Measurements from ENCODE around the gene MSMP. TPM values are rescaled to one million over a fixed set of nuclear protein-coding genes. Genes with fewer than 3 reads are reported as not detected.

MSMP gene
- total RNA-seq, 1 donor from 2014 or later: not detected

DNA sequence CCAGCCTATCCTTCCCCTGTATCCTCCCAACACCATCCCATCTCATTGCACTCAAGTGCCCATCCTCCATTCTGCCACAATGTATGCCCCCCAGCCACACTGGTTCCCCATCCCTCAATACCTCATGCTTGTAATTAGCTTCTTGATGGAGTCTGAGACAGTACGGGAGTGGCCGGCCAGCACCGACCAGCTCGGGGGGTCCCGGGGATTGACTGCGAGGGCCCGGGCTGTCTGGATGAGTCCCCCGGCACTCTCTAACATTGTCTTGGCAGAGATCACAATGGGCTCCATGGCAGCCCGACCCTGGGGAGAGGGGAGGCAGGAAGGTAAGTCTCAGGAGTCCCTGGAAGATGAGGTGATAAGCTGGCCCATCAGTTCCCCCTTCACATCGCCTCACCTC is 47.1 kb downstream of the MSMP start:
- Mint-ChIP-seq H3K9me3 (no peaks in the 10 kb centered on the region), H3K4me1 (no peaks in the 10 kb centered on the region), H3K4me3 (no peak overlapping the region), H3K36me3 (ENCODE audit: low read depth) (peaks cover 37% of the 10 kb centered on the region), H3K27ac (ENCODE audit: unreplicated experiment) (no peak overlapping the region), H3K27me3 (ENCODE audit: low read depth) (no peaks in the 10 kb centered on the region)
- TF ChIP-seq, protein P1, sequence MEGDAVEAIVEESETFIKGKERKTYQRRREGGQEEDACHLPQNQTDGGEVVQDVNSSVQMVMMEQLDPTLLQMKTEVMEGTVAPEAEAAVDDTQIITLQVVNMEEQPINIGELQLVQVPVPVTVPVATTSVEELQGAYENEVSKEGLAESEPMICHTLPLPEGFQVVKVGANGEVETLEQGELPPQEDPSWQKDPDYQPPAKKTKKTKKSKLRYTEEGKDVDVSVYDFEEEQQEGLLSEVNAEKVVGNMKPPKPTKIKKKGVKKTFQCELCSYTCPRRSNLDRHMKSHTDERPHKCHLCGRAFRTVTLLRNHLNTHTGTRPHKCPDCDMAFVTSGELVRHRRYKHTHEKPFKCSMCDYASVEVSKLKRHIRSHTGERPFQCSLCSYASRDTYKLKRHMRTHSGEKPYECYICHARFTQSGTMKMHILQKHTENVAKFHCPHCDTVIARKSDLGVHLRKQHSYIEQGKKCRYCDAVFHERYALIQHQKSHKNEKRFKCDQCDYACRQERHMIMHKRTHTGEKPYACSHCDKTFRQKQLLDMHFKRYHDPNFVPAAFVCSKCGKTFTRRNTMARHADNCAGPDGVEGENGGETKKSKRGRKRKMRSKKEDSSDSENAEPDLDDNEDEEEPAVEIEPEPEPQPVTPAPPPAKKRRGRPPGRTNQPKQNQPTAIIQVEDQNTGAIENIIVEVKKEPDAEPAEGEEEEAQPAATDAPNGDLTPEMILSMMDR (conservative IDR thresholded peaks at IDR 0.05): no peak
- DNase-seq (ENCODE audit: low read depth, low spot score): no peak

DNA sequence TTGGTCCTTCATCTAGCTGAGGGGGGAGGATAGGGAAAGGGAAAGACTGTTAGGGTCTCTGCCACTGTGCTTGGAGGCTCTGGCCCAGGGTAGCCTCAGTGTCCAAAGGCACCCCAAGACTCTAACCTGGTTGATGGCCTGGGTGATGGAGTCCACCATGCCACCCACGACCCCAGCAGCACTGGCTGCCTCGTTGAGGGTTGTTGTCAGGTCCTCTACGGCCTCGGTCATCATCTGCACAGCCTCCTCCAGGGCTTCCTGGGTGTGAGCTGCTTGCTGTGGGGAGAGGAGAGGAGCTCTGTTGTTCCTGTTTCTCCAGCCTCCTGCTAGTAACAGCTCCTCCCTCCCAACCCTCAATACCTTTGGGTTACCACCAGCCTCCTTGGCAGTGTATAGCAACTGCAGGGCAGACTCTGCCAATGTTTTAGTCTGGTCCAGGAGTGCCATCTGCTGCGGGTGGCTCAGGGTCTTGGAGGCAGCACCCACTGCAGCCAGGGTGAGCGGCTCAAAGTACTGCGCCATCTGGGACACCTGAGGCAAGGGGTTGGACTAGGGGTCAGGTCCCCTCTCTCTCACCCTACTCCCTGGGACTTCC is 48.1 kb downstream of the MSMP start:
- no peak overlapping the region for H3K27ac Mint-ChIP-seq (ENCODE audit: unreplicated experiment)
- no peak for DNase-seq (ENCODE audit: low read depth, low spot score)
- no peaks in the 10 kb centered on the region for H3K4me1 Mint-ChIP-seq
- H3K36me3 Mint-ChIP-seq (ENCODE audit: low read depth): peaks cover 32% of the 10 kb centered on the region
- H3K27me3 Mint-ChIP-seq (ENCODE audit: low read depth): no peaks in the 10 kb centered on the region
- H3K4me3 Mint-ChIP-seq: no peak overlapping the region
- no peaks in the 10 kb centered on the region for H3K9me3 Mint-ChIP-seq
- TF ChIP-seq, protein P1 (conservative IDR thresholded peaks at IDR 0.05): no peak

DNA sequence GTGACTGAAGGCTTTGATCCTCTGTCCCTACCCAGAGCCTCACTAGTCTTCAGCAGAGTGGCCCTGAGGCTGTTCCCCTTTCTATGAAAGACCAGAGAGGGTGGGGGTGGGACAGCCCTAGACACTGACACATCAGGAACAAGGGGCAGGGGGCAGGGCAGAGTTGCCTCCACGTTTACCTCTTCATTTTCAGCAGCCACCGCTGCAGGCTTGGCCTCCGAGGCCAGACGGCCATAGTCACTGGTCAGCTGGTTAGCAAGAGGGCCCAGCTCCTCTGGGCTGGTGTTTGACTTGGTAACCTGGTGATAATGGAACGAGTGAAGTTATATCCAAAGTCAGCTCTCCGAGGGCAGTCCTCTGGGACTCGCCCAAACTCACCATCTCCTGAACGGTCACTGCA is 48.7 kb downstream of the MSMP start:
- no peaks in the 10 kb centered on the region for H3K9me3 Mint-ChIP-seq
- no peak overlapping the region for H3K4me3 Mint-ChIP-seq
- no peaks in the 10 kb centered on the region for H3K27me3 Mint-ChIP-seq (ENCODE audit: low read depth)
- H3K27ac Mint-ChIP-seq (ENCODE audit: unreplicated experiment): no peak overlapping the region
- H3K36me3 Mint-ChIP-seq (ENCODE audit: low read depth): peaks cover 27% of the 10 kb centered on the region
- no peak for DNase-seq (ENCODE audit: low read depth, low spot score)
- no peaks in the 10 kb centered on the region for H3K4me1 Mint-ChIP-seq
- TF ChIP-seq, protein P1 (conservative IDR thresholded peaks at IDR 0.05): no peak

DNA sequence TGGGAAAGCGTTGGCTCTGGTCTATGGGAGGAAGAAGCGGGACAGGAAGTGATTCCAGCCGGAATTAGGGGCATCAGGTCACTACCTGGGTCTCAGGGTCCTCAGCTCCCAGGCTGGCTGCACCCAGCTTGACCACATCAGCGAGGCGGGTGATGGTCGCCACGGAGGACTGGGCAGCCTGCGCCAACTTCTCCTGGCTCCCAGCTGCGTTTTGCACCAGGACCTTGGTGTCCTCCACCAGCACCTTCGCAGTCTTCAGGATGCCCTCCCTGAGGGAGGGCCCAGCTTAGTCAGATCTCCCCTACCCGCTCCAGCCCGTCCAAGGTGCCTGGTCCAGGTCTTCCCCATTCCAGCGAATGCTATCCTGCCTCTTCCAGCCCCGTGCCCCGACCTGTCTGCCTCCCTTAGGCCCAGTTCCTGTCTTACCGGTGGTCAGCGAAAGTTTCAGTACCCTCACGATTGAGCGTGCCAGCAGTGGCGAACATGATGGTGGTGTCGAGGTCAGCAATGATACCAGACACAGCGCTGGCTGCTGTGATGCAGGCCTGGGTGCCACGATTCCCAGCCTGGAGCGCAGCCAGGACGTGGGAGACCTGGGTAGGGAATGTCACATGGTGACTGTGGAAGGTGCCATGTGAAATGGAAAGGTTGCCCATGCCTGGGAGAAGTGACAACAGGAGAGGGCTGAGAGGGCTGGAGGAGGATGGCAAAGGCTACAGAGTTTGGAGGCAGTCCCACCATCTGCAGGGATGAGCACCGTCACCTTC is 50.0 kb downstream of the MSMP start:
- DNase-seq (ENCODE audit: low read depth, low spot score): no peak
- Mint-ChIP-seq H3K9me3 (no peaks in the 10 kb centered on the region), H3K27ac (ENCODE audit: unreplicated experiment) (no peak overlapping the region), H3K4me1 (no peaks in the 10 kb centered on the region), H3K4me3 (no peak overlapping the region), H3K27me3 (ENCODE audit: low read depth) (no peaks in the 10 kb centered on the region), H3K36me3 (ENCODE audit: low read depth) (peaks cover 27% of the 10 kb centered on the region)
- TF ChIP-seq, protein P1 (conservative IDR thresholded peaks at IDR 0.05): no peak

Small RNA genes within 50 kb of the gene (microRNA-seq; reads per million reads assigned to microRNA genes)
- gene MIR6852 (not detected), gene MIR6853 (2.4 reads per million)

Other genes starting within 250 kb of the MSMP start
- gene TESK1, start 149.0 kb downstream of the MSMP start, total RNA-seq: 42.7 and 47.6 TPM in 2 replicates
- gene CD72, start 135.9 kb downstream of the MSMP start, total RNA-seq: 1.4 and 2.0 TPM in 2 replicates
- 0.33 TPM in 1 of 2 replicates, not detected in the other for gene SIT1, start 103.3 kb downstream of the MSMP start, total RNA-seq
- gene RMRP, start 96.3 kb downstream of the MSMP start, total RNA-seq: 14,026 and 17,379 TPM in 2 replicates
- gene CCDC107, start 96.0 kb downstream of the MSMP start, total RNA-seq: 15.4 and 17.2 TPM in 2 replicates
- 27.2 and 28.0 TPM in 2 replicates for gene ARHGEF39, start 89.1 kb downstream of the MSMP start, total RNA-seq
- gene CA9, start 80.3 kb downstream of the MSMP start, total RNA-seq: 0.45 and 0.63 TPM in 2 replicates
- gene TPM2, start 64.4 kb downstream of the MSMP start, total RNA-seq: 159 and 168 TPM in 2 replicates
- 123 and 141 TPM in 2 replicates for gene TLN1, start 22.1 kb downstream of the MSMP start, total RNA-seq
- gene CREB3, start 21.6 kb downstream of the MSMP start, total RNA-seq: 35.3 and 35.9 TPM in 2 replicates
- gene GBA2, start 5.0 kb downstream of the MSMP start, total RNA-seq: 84.9 and 95.9 TPM in 2 replicates
- gene RGP1, start 5.0 kb downstream of the MSMP start, total RNA-seq: 34.7 and 34.9 TPM in 2 replicates
- gene NPR2, start 37.3 kb upstream of the MSMP start, total RNA-seq: 26.9 and 27.6 TPM in 2 replicates
- 1.4 TPM in 2 replicates for gene SPAG8, start 58.0 kb upstream of the MSMP start, total RNA-seq
- gene HINT2, start 60.8 kb upstream of the MSMP start, total RNA-seq: 54.1 and 60.1 TPM in 2 replicates
- gene FAM221B, start 74.5 kb upstream of the MSMP start, total RNA-seq: 0.19 and 0.43 TPM in 2 replicates
- gene TMEM8B, start 75.0 kb upstream of the MSMP start, total RNA-seq: 23.9 and 26.5 TPM in 2 replicates
- not detected in 2 replicates for gene OR13J1, start 116.1 kb upstream of the MSMP start, total RNA-seq
- gene HRCT1, start 151.9 kb upstream of the MSMP start, total RNA-seq: not detected in 2 replicates
- gene SPAAR, start 155.2 kb upstream of the MSMP start, total RNA-seq: not detected in 2 replicates
- gene OR2S2, start 203.9 kb upstream of the MSMP start, total RNA-seq: not detected in 2 replicates